GM23338 (cell line): ENCODE data around the gene SCGN. TPM values are rescaled to one million over a fixed set of nuclear protein-coding genes. Genes with fewer than 3 reads are reported as not detected.

Experiments used
- ATAC-seq: fragments of 200-7000 bp; cut with Tn5 transposase; 3 replicates; pipeline ENCODE4 v1.9.1; 2020
- DNase-seq: peaks from one replicate; pipeline ENCODE4 v3.0.0-alpha.2; 2015; ENCODE audit warnings: low spot score
- H2AFZ ChIP-seq: fragments of 200-600 bp; sonication (generic); 2 replicates; pipeline ENCODE4 v1.8.0; 2016; ENCODE audit warnings: antibody characterized with exemption, mild to moderate bottlenecking, moderate library complexity
- H3F3A ChIP-seq: fragments of 200-600 bp; sonication (generic); replicated peaks from 2 replicates; pipeline ENCODE4 v1.8.0; 2017; ENCODE audit warnings: antibody characterized with exemption, mixed run types, low read depth
- H3K27ac ChIP-seq: fragments of 200-600 bp; sonication (generic); 2 replicates; pipeline ENCODE4 v1.6.1; 2016; ENCODE audit warnings: low read depth
- H3K27me3 ChIP-seq: fragments of 200-600 bp; sonication (generic); 2 replicates; pipeline ENCODE4 v1.8.0; 2016; ENCODE audit warnings: mild to moderate bottlenecking, mixed run types, moderate library complexity; ENCODE audit not compliant: insufficient read depth
- H3K36me3 ChIP-seq: fragments of 200-600 bp; sonication (generic); 2 replicates; pipeline ENCODE4 v1.8.0; 2016; ENCODE audit warnings: mild to moderate bottlenecking; ENCODE audit not compliant: insufficient read depth
- H3K4me1 ChIP-seq: fragments of 200-600 bp; sonication (generic); 2 replicates; pipeline ENCODE4 v1.8.0; 2016; ENCODE audit warnings: mild to moderate bottlenecking, moderate library complexity; ENCODE audit not compliant: insufficient read depth
- H3K4me2 ChIP-seq: fragments of 200-600 bp; sonication (generic); 2 replicates; pipeline ENCODE4 v1.7.1; 2017; ENCODE audit warnings: mixed run types
- H3K4me3 ChIP-seq: fragments of 200-600 bp; sonication (generic); 2 replicates; pipeline ENCODE4 v1.6.1; 2016; ENCODE audit warnings: mixed run types
- H3K79me2 ChIP-seq: fragments of 200-600 bp; sonication (generic); replicated peaks from 2 replicates; pipeline ENCODE4 v1.8.0; 2017; ENCODE audit warnings: mild to moderate bottlenecking; ENCODE audit not compliant: insufficient read depth
- H3K9me2 ChIP-seq: fragments of 200-600 bp; sonication (generic); 2 replicates; pipeline ENCODE4 v1.8.0; 2017; ENCODE audit not compliant: insufficient read depth
- H4K20me1 ChIP-seq: fragments of 200-600 bp; sonication (generic); replicated peaks from 2 replicates; pipeline ENCODE4 v1.8.0; 2017; ENCODE audit warnings: mild to moderate bottlenecking; ENCODE audit not compliant: insufficient read depth
- H3K27ac Mint-ChIP-seq: 2 replicates; pipeline ENCODE4 v1.8.0; 2020; ENCODE audit warnings: inconsistent platforms, mild to moderate bottlenecking, moderate library complexity, mixed read lengths
- H3K27me3 Mint-ChIP-seq: 3 replicates; pipeline ENCODE4 v1.8.0; 2022; ENCODE audit warnings: low read depth, mild to moderate bottlenecking, moderate library complexity, mixed read lengths, inconsistent platforms; ENCODE audit not compliant: insufficient read depth, poor library complexity
- H3K36me3 Mint-ChIP-seq: 3 replicates; pipeline ENCODE4 v1.8.0; 2021; ENCODE audit warnings: low read depth, mild to moderate bottlenecking, inconsistent platforms, moderate library complexity, mixed read lengths
- H3K4me1 Mint-ChIP-seq: 3 replicates; pipeline ENCODE4 v1.8.0; 2020; ENCODE audit warnings: mild to moderate bottlenecking, inconsistent platforms, mixed read lengths
- H3K4me3 Mint-ChIP-seq: 3 replicates; pipeline ENCODE4 v1.8.0; 2021; ENCODE audit warnings: moderate library complexity, mild to moderate bottlenecking, inconsistent platforms, mixed read lengths
- H3K9me3 Mint-ChIP-seq: 3 replicates; pipeline ENCODE4 v1.8.0; 2020; ENCODE audit warnings: moderate library complexity, mild to moderate bottlenecking, inconsistent platforms, mixed read lengths
- EZH2 ChIP-seq: fragments of 200-600 bp; sonication (generic); IDR thresholded peaks from one replicate; pipeline ENCODE4 v1.8.0; 2017; ENCODE audit warnings: antibody characterized with exemption, mild to moderate bottlenecking, low read depth; ENCODE audit not compliant: unreplicated experiment
- EZH2phosphoT487 ChIP-seq: fragments of 200-600 bp; sonication (generic); IDR thresholded peaks from one replicate; pipeline ENCODE4 v1.8.1; 2018; ENCODE audit warnings: antibody characterized with exemption; ENCODE audit not compliant: unreplicated experiment
- STAT1 ChIP-seq: IDR thresholded peaks from one replicate; pipeline ENCODE4 v1.6.1; 2016; ENCODE audit warnings: antibody characterized with exemption; ENCODE audit not compliant: unreplicated experiment
- ZNF114 ChIP-seq: fragments of 250-450 bp; sonication (Bioruptor Pico); IDR thresholded peaks from 2 replicates; pipeline ENCODE4 v1.5.0; 2020; ENCODE audit warnings: mild to moderate bottlenecking, moderate library complexity
- ZNF331 ChIP-seq: fragments of 250-450 bp; sonication (Bioruptor Pico); IDR thresholded peaks from 2 replicates; pipeline ENCODE4 v1.5.0; 2020; ENCODE audit warnings: low read depth, mild to moderate bottlenecking, moderate library complexity
- polyA plus RNA-seq: library from polyadenylated mRNA; unstranded; fragments of >200 nt; fragmentation: Nextera tagmentation; extraction: Ambion mirVana; gene quantifications from 2 replicates; pipeline ENCODE4 v1.2.1, GENCODE V29; 2016
- total RNA-seq: library from RNA; depleted of rRNA; stranded (reverse); fragments of >200 nt; shearing (Covaris generic); gene quantifications from 2 replicates; pipeline ENCODE4 v1.2.3, GENCODE V29; 2014
- TF ChIP-seq, protein P1 (sequence below): fragments of 250-450 bp; sonication (Bioruptor Pico); IDR thresholded peaks from 2 replicates; pipeline ENCODE4 v1.5.0; 2020; ENCODE audit warnings: mild to moderate bottlenecking, moderate library complexity
- TF ChIP-seq, protein P2 (sequence below), 2 experiments: fragments of 200-600 bp in 1 of 2; sonication (generic) in 1 of 2; conservative IDR thresholded peaks; 2 replicates each; pipeline versions ENCODE4 v1.5.1 to v1.6.1; 2016 to 2017; ENCODE audit warnings: antibody characterized with exemption in 2 of 2, low read depth in 2 of 2, mild to moderate bottlenecking in 2 of 2, moderate library complexity in 1 of 2
- TF ChIP-seq, protein P3 (sequence below): IDR thresholded peaks from one replicate; pipeline ENCODE4 v1.6.1; 2018; ENCODE audit warnings: antibody characterized with exemption; ENCODE audit not compliant: unreplicated experiment

Gene SCGN
- total and polyA plus RNA-seq, 2 experiments from 2014 or later, result not detected

DNA sequence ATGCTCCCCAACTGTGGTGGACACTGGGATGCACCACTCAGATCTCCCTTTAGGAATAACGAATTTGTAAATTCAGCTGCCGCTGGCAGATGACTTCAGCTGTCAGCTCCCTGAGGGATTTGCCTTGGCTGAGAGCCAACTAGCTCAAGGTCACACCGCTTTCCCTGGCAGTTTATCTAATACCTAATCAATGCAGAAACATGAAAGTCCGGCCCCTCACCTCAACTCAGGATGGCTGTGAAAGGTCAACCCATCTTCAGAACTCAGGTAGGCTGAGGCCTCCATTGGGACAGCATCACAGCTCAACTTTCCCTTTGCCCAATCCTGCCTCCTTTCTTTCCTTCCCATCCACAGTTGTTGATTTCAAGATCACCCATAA lies 22.8 kb upstream of the SCGN start:
- H3K4me3 ChIP-seq, result no peak overlapping the region
- peaks cover 11% of the 10 kb centered on the region for H3K4me1 ChIP-seq
- no peak overlapping the region for H3K27ac ChIP-seq
- H3K36me3 ChIP-seq, result no peaks in the 10 kb centered on the region
- DNase-seq (no peak), ATAC-seq (no peak)
- H4K20me1 ChIP-seq, result no peaks in the 10 kb centered on the region
- H3K27ac Mint-ChIP-seq, result no peak overlapping the region
- H3K27me3 ChIP-seq, result no peaks in the 10 kb centered on the region
- H3K27me3 Mint-ChIP-seq, result no peaks in the 10 kb centered on the region
- no peak overlapping the region for H3K4me3 Mint-ChIP-seq
- H3F3A ChIP-seq, result no peaks in the 10 kb centered on the region
- TF ChIP-seq, protein P1, sequence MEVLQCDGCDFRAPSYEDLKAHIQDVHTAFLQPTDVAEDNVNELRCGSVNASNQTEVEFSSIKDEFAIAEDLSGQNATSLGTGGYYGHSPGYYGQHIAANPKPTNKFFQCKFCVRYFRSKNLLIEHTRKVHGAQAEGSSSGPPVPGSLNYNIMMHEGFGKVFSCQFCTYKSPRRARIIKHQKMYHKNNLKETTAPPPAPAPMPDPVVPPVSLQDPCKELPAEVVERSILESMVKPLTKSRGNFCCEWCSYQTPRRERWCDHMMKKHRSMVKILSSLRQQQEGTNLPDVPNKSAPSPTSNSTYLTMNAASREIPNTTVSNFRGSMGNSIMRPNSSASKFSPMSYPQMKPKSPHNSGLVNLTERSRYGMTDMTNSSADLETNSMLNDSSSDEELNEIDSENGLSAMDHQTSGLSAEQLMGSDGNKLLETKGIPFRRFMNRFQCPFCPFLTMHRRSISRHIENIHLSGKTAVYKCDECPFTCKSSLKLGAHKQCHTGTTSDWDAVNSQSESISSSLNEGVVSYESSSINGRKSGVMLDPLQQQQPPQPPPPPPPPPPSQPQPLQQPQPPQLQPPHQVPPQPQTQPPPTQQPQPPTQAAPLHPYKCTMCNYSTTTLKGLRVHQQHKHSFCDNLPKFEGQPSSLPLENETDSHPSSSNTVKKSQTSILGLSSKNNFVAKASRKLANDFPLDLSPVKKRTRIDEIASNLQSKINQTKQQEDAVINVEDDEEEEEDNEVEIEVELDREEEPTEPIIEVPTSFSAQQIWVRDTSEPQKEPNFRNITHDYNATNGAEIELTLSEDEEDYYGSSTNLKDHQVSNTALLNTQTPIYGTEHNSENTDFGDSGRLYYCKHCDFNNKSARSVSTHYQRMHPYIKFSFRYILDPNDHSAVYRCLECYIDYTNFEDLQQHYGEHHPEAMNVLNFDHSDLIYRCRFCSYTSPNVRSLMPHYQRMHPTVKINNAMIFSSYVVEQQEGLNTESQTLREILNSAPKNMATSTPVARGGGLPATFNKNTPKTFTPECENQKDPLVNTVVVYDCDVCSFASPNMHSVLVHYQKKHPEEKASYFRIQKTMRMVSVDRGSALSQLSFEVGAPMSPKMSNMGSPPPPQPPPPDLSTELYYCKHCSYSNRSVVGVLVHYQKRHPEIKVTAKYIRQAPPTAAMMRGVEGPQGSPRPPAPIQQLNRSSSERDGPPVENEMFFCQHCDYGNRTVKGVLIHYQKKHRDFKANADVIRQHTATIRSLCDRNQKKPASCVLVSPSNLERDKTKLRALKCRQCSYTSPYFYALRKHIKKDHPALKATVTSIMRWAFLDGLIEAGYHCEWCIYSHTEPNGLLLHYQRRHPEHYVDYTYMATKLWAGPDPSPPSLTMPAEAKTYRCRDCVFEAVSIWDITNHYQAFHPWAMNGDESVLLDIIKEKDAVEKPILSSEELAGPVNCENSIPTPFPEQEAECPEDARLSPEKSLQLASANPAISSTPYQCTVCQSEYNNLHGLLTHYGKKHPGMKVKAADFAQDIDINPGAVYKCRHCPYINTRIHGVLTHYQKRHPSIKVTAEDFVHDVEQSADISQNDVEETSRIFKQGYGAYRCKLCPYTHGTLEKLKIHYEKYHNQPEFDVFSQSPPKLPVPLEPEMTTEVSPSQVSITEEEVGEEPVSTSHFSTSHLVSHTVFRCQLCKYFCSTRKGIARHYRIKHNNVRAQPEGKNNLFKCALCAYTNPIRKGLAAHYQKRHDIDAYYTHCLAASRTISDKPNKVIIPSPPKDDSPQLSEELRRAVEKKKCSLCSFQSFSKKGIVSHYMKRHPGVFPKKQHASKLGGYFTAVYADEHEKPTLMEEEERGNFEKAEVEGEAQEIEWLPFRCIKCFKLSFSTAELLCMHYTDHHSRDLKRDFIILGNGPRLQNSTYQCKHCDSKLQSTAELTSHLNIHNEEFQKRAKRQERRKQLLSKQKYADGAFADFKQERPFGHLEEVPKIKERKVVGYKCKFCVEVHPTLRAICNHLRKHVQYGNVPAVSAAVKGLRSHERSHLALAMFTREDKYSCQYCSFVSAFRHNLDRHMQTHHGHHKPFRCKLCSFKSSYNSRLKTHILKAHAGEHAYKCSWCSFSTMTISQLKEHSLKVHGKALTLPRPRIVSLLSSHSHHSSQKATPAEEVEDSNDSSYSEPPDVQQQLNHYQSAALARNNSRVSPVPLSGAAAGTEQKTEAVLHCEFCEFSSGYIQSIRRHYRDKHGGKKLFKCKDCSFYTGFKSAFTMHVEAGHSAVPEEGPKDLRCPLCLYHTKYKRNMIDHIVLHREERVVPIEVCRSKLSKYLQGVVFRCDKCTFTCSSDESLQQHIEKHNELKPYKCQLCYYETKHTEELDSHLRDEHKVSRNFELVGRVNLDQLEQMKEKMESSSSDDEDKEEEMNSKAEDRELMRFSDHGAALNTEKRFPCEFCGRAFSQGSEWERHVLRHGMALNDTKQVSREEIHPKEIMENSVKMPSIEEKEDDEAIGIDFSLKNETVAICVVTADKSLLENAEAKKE, result no peak
- TF ChIP-seq ZNF331 (CRISPR knock-in tag), result no peak
- no peak for TF ChIP-seq EZH2phosphoT487
- TF ChIP-seq, protein P2, sequence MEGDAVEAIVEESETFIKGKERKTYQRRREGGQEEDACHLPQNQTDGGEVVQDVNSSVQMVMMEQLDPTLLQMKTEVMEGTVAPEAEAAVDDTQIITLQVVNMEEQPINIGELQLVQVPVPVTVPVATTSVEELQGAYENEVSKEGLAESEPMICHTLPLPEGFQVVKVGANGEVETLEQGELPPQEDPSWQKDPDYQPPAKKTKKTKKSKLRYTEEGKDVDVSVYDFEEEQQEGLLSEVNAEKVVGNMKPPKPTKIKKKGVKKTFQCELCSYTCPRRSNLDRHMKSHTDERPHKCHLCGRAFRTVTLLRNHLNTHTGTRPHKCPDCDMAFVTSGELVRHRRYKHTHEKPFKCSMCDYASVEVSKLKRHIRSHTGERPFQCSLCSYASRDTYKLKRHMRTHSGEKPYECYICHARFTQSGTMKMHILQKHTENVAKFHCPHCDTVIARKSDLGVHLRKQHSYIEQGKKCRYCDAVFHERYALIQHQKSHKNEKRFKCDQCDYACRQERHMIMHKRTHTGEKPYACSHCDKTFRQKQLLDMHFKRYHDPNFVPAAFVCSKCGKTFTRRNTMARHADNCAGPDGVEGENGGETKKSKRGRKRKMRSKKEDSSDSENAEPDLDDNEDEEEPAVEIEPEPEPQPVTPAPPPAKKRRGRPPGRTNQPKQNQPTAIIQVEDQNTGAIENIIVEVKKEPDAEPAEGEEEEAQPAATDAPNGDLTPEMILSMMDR (conservative IDR thresholded peaks at IDR 0.05; ENCODE audit: low read depth in 2 of 2), result no peak
- TF ChIP-seq, protein P3, sequence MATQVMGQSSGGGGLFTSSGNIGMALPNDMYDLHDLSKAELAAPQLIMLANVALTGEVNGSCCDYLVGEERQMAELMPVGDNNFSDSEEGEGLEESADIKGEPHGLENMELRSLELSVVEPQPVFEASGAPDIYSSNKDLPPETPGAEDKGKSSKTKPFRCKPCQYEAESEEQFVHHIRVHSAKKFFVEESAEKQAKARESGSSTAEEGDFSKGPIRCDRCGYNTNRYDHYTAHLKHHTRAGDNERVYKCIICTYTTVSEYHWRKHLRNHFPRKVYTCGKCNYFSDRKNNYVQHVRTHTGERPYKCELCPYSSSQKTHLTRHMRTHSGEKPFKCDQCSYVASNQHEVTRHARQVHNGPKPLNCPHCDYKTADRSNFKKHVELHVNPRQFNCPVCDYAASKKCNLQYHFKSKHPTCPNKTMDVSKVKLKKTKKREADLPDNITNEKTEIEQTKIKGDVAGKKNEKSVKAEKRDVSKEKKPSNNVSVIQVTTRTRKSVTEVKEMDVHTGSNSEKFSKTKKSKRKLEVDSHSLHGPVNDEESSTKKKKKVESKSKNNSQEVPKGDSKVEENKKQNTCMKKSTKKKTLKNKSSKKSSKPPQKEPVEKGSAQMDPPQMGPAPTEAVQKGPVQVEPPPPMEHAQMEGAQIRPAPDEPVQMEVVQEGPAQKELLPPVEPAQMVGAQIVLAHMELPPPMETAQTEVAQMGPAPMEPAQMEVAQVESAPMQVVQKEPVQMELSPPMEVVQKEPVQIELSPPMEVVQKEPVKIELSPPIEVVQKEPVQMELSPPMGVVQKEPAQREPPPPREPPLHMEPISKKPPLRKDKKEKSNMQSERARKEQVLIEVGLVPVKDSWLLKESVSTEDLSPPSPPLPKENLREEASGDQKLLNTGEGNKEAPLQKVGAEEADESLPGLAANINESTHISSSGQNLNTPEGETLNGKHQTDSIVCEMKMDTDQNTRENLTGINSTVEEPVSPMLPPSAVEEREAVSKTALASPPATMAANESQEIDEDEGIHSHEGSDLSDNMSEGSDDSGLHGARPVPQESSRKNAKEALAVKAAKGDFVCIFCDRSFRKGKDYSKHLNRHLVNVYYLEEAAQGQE, result no peak
- no peak for TF ChIP-seq ZNF114 (CRISPR knock-in tag)
- TF ChIP-seq STAT1, result no peak
- TF ChIP-seq EZH2, result no peak
- no peak overlapping the region for H3K4me2 ChIP-seq
- no peaks in the 10 kb centered on the region for H3K36me3 Mint-ChIP-seq
- no peaks in the 10 kb centered on the region for H3K9me3 Mint-ChIP-seq
- peaks cover 24% of the 10 kb centered on the region for H3K4me1 Mint-ChIP-seq
- no peak overlapping the region for H2AFZ ChIP-seq
- no peaks in the 10 kb centered on the region for H3K79me2 ChIP-seq
- H3K9me2 ChIP-seq, result peaks cover 3% of the 10 kb centered on the region; the same call in 1 of the 2 replicates
